Measurements from ENCODE around the gene PCBP1.

PCBP1 gene

GRCh38 chr2:70086838-70087701, at the start of gene PCBP1:
Gene PCBP1 (plus strand): TSS chr2:70087477. CDS start chr2:70087744, 267 bp downstream.
- peak within 1 kb of the TSS; percentile 97 for H3K4me3 ChIP-seq (ENCODE audit: low read depth, low read length)
- no peak for TF ChIP-seq CTCF (IDR thresholded peaks at IDR 0.05; ENCODE audit: low read depth, low read length)

GRCh38 chr2:70039366-70039765, 47.9 kb upstream of the PCBP1 start:
- TF ChIP-seq CTCF (IDR thresholded peaks at IDR 0.05; ENCODE audit: low read depth, low read length) = no peak
- no peak overlapping the region for H3K4me3 ChIP-seq (ENCODE audit: low read depth, low read length)

GRCh38 chr2:70041663-70042062, 45.6 kb upstream of the PCBP1 start:
- H3K4me3 ChIP-seq (ENCODE audit: low read depth, low read length) = no peak overlapping the region
- TF ChIP-seq CTCF (IDR thresholded peaks at IDR 0.05; ENCODE audit: low read depth, low read length) = no peak

GRCh38 chr2:70042246-70042645, 45.0 kb upstream of the PCBP1 start:
- no peak for TF ChIP-seq CTCF (IDR thresholded peaks at IDR 0.05; ENCODE audit: low read depth, low read length)
- no peak overlapping the region for H3K4me3 ChIP-seq (ENCODE audit: low read depth, low read length)

GRCh38 chr2:70043252-70043875, 43.9 kb upstream of the PCBP1 start:
- no peak for TF ChIP-seq CTCF (IDR thresholded peaks at IDR 0.05; ENCODE audit: low read depth, low read length)
- no peak overlapping the region for H3K4me3 ChIP-seq (ENCODE audit: low read depth, low read length)

GRCh38 chr2:70044290-70045040, 42.8 kb upstream of the PCBP1 start:
- TF ChIP-seq CTCF (IDR thresholded peaks at IDR 0.05; ENCODE audit: low read depth, low read length) = no peak
- no peak overlapping the region for H3K4me3 ChIP-seq (ENCODE audit: low read depth, low read length)
